Uterus (tissue), 2 donors: Measurements from ENCODE around the gene ARHGAP44.

Experiments
- CTCF ChIP-seq, 4 experiments: fragments of 200-600 bp in 2 of 4; fragments of 450-650 bp in 2 of 4; sonication (generic) in 2 of 4; IDR thresholded peaks; one replicate each; pipeline ENCODE4 v1.5.1; 2016 to 2019; ENCODE audit warnings: antibody characterized with exemption in 4 of 4, mild to moderate bottlenecking in 2 of 4, moderate library complexity in 1 of 4
- POLR2A ChIP-seq, 2 donors: fragments of 450-650 bp; IDR thresholded peaks; one replicate each; pipeline ENCODE4 v1.6.1; 2016; ENCODE audit warnings: antibody characterized with exemption in 2 of 2, mild to moderate bottlenecking in 1 of 2, moderate library complexity in 1 of 2

GRCh38 chr17:12996357-12996756, 207.1 kb downstream of the ARHGAP44 start:
- no peak for TF ChIP-seq CTCF (IDR thresholded peaks at IDR 0.05)
- no peak for TF ChIP-seq POLR2A (IDR thresholded peaks at IDR 0.05)
